OCI-LY3 (cell line): ENCODE results near the gene MT1A.
A peak's percentile ranks its signal among the peaks of the same experiment; 100 is the strongest.

Experiments used
- CTCF ChIP-seq: fragments of 200-600, 300-600 bp; sonication (generic); IDR thresholded peaks from 2 replicates; pipeline ENCODE4 v1.5.1; 2014; ENCODE audit warnings: antibody characterized with exemption, low read length, low read depth
- EZH2phosphoT487 ChIP-seq: fragments of 200-600 bp; shearing (Covaris generic); IDR thresholded peaks from 2 replicates; pipeline ENCODE4 v1.6.1; 2018; ENCODE audit warnings: antibody characterized with exemption, mixed run types, low read depth

- TF ChIP-seq CTCF = peak; percentile 46
- TF ChIP-seq EZH2phosphoT487 = no peak
These were observed 35.5 kb downstream of the MT1A start for GRCh38 chr16:56673921-56674320.
